HG03196 (cell line): Measurements from ENCODE around the gene ZBTB2.
"Not testable (repeated sequence)": the region's sequence is repeated elsewhere in the genome, so short reads cannot be mapped to it uniquely, and the experiment has no call there.

Experiments
- ATAC-seq: cut with Tn5 transposase; IDR thresholded peaks from one replicate; pipeline ENCODE4 v1.9.1; 2021; ENCODE audit not compliant: unreplicated experiment

Gene ZBTB2

GRCh38 chr6:151338651-151339200 lies 52.6 kb downstream of the ZBTB2 start:
- no peak for ATAC-seq

- no peak for ATAC-seq
Observed at GRCh38 chr6:151335930-151336329, 55.4 kb downstream of the ZBTB2 start.

- no peak for ATAC-seq
Observed at GRCh38 chr6:151330130-151330696, 61.1 kb downstream of the ZBTB2 start.

GRCh38 chr6:151327101-151327500 lies 64.3 kb downstream of the ZBTB2 start:
- no peak for ATAC-seq

GRCh38 chr6:151326116-151326825 lies 65.1 kb downstream of the ZBTB2 start:
- ATAC-seq, result no peak

- no peak for ATAC-seq
Observed at GRCh38 chr6:151325075-151326050, 66.0 kb downstream of the ZBTB2 start.

GRCh38 chr6:151324488-151324825 lies 66.9 kb downstream of the ZBTB2 start:
- no peak for ATAC-seq

GRCh38 chr6:151323791-151324487 lies 67.4 kb downstream of the ZBTB2 start:
- ATAC-seq, result no peak

- no peak for ATAC-seq
Observed at GRCh38 chr6:151322570-151322969, 68.8 kb downstream of the ZBTB2 start.

GRCh38 chr6:151321438-151321837 lies 69.9 kb downstream of the ZBTB2 start:
- no peak for ATAC-seq

- no peak for ATAC-seq
Observed at GRCh38 chr6:151320140-151320539, 71.2 kb downstream of the ZBTB2 start.

- ATAC-seq, result no peak
Observed at GRCh38 chr6:151317995-151318365, 73.4 kb downstream of the ZBTB2 start.

GRCh38 chr6:151317103-151317994 lies 74.0 kb downstream of the ZBTB2 start:
- ATAC-seq, result no peak

GRCh38 chr6:151315661-151316060 lies 75.7 kb downstream of the ZBTB2 start:
- ATAC-seq, result not testable (repeated sequence)
